Kidney (tissue), 14 donors: ENCODE results near the gene RGR. TPM values are rescaled to one million over a fixed set of nuclear protein-coding genes. Genes with fewer than 3 reads are reported as not detected.

Source experiments
- DNase-seq, 5 donors: peaks; one replicate each; pipeline ENCODE4 v3.0.0-alpha.2; 2013 to 2020
- FAIRE-seq: peaks from 2 replicates; lab custom pipeline; 2012; peaks lifted over from hg19 to GRCh38; lab: Jason Lieb, UNC
- H3K27ac ChIP-seq, 2 donors: one replicate each; pipeline ENCODE4 v1.7.0; 2013; ENCODE audit warnings: low read depth in 2 of 2, low read length in 2 of 2, inconsistent platforms in 1 of 2
- H3K27me3 ChIP-seq: one replicate; pipeline ENCODE4 v1.7.1; 2013; ENCODE audit warnings: low read length, inconsistent platforms; ENCODE audit not compliant: control insufficient read depth, insufficient read depth
- H3K36me3 ChIP-seq, 3 donors: one replicate each; pipeline versions ENCODE4 v1.7.0 to v1.7.1; 2013; ENCODE audit warnings: low read length in 3 of 3, control low read depth in 1 of 3, inconsistent platforms in 1 of 3; ENCODE audit not compliant: insufficient read depth in 3 of 3, control insufficient read depth in 2 of 3
- H3K4me1 ChIP-seq, 3 donors: one replicate each; pipeline versions ENCODE4 v1.7.0 to v1.7.1; 2013; ENCODE audit warnings: low read length in 3 of 3, inconsistent platforms in 1 of 3, low read depth in 1 of 3; ENCODE audit not compliant: control insufficient read depth in 2 of 3, insufficient read depth in 2 of 3
- H3K4me3 ChIP-seq, 3 donors: one replicate each; pipeline versions ENCODE4 v1.7.0 to v1.8.1; 2013; ENCODE audit warnings: low read length in 3 of 3, control low read depth in 1 of 3, inconsistent platforms in 1 of 3
- H3K9ac ChIP-seq, 3 donors: one replicate each; pipeline versions ENCODE4 v1.7.0 to v1.7.1; 2013; ENCODE audit warnings: low read length in 3 of 3, control low read depth in 1 of 3, inconsistent platforms in 1 of 3
- H3K9me3 ChIP-seq, 3 donors: one replicate each; pipeline versions ENCODE4 v1.7.0 to v1.7.1; 2013; ENCODE audit warnings: low read length in 3 of 3, control low read depth in 1 of 3, inconsistent platforms in 1 of 3; ENCODE audit not compliant: control insufficient read depth in 2 of 3, insufficient read depth in 1 of 3
- intact Hi-C: fragments of 100-400 bp; cut with DNase I; formaldehyde crosslinking; loops from one replicate; pipeline ENCODE4 v1.11.1; 2022
- polyA plus RNA-seq: library from polyadenylated mRNA; stranded (reverse); fragments of 350-450 nt; fragmentation: Illumina TruSeq; extraction: RNeasy Lipid Tissue Mini Kit (QIAGEN cat#74804); gene quantifications from one replicate; pipeline ENCODE4 v1.2.3, GENCODE V29; 2014; ENCODE audit warnings: low read depth, low replicate concordance; ENCODE audit not compliant: insufficient read depth
- total RNA-seq: library from RNA; stranded (reverse); fragmentation: NEBNext Ultra II Directional; extraction: Animal tissue kit (Norgen Biotek cat#: 25700); gene quantifications from one replicate; pipeline ENCODE4 v1.2.1, GENCODE V29; 2021
- TF ChIP-seq, protein P1 (sequence below): IDR thresholded peaks from 3 replicates; pipeline ENCODE4 v1.5.1; 2012; ENCODE audit warnings: mild to moderate bottlenecking, moderate library complexity, borderline replicate concordance; ENCODE audit not compliant: insufficient read depth; ENCODE audit errors: extremely low read depth
- donor health status: control.
- donor health status: control.
- donor health status: control.
- donor health status: control.
- donor health status: control.
- donor health status: DM: yes; HTN: yes; CAD: no.
- donor health status: Normal renal cell carcinoma (clear cell type).

RGR gene
- total and polyA plus RNA-seq, 2 donors from 2014 or later, result not detected

DNA sequence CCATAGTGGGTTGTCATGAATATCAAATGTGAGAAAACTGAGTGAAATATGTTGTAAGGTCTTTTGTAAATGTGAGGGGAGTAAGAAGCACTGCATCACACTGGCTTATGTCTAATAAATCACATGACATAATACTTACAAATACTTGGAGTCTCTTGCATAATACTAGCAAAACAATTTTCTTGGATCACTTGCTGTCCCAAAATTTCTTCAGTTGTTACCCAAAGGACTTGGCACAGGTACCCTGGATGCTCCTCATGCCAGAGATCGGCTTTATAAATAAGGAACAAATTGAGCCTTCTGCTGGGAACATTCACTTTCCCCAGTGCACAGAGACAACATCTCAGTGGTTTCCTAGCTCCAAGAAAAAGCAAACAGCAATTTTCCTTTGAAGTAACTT, 14.5 kb upstream of the RGR start:
- H3K27me3 ChIP-seq, result no peaks in the 10 kb centered on the region
- no peaks in the 10 kb centered on the region for H3K4me1 ChIP-seq
- H3K9ac ChIP-seq, result no peak overlapping the region
- TF ChIP-seq, protein P1, sequence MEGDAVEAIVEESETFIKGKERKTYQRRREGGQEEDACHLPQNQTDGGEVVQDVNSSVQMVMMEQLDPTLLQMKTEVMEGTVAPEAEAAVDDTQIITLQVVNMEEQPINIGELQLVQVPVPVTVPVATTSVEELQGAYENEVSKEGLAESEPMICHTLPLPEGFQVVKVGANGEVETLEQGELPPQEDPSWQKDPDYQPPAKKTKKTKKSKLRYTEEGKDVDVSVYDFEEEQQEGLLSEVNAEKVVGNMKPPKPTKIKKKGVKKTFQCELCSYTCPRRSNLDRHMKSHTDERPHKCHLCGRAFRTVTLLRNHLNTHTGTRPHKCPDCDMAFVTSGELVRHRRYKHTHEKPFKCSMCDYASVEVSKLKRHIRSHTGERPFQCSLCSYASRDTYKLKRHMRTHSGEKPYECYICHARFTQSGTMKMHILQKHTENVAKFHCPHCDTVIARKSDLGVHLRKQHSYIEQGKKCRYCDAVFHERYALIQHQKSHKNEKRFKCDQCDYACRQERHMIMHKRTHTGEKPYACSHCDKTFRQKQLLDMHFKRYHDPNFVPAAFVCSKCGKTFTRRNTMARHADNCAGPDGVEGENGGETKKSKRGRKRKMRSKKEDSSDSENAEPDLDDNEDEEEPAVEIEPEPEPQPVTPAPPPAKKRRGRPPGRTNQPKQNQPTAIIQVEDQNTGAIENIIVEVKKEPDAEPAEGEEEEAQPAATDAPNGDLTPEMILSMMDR, result no peak
- H3K9me3 ChIP-seq, result no peaks in the 10 kb centered on the region
- H3K27ac ChIP-seq, result no peak overlapping the region
- H3K4me3 ChIP-seq, result no peak overlapping the region
- intact Hi-C loops, result no loop called here
- H3K36me3 ChIP-seq, result no peaks in the 10 kb centered on the region
- DNase-seq (no peak), FAIRE-seq (no peak)

DNA sequence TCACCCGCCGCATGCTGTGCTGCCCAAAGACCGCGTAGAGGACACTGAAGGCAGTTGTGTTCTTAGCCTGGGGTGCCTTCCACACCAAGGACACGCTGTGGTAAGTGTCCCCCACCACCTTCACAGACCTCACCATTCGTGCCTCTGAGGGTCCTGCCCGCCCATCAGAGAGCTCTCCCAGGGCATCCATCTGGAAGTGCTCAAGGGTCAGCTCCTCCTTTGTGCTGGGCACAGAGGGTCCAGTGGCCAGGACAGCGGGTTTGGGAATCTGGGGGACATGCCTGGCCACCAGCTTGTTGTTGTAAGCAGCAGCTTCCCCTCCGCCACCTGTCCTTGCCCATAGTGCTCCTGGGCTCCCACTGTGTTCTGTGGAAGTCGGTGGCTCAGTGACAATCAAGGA, 12.5 kb upstream of the RGR start:
- Histone ChIP-seq H3K9me3 (no peaks in the 10 kb centered on the region), H3K4me1 (no peaks in the 10 kb centered on the region), H3K27ac (no peak overlapping the region), H3K36me3 (no peaks in the 10 kb centered on the region), H3K4me3 (no peak overlapping the region), H3K27me3 (no peaks in the 10 kb centered on the region), H3K9ac (no peak overlapping the region)
- intact Hi-C loops, result no loop called here
- FAIRE-seq (no peak), DNase-seq (no peak)
- TF ChIP-seq, protein P1, result no peak

DNA sequence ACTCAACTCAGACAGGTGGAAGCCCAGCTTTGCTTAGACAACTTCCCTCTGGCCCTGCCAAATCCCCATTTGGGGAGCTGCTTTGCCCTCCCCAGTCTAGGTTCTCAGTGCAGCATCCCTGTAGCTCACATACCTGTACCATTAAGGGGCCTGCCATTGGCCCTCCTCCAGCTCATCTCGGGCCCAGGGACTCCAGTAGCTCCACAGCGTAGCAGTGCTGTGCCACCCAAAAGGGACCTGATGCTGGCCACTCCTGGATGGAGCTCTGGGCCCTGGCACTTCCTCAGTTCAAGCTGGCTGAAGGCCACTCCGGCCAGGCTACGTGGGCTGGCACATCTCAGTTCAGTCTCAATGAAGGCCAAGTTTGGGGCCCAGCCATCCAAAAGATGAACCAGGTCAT, 10.9 kb upstream of the RGR start:
- no peak for FAIRE-seq
- TF ChIP-seq, protein P1, result no peak
- intact Hi-C loops, result no loop called here
- no peaks in the 10 kb centered on the region for H3K4me1 ChIP-seq
- H3K27ac ChIP-seq, result no peak overlapping the region
- H3K9me3 ChIP-seq, result no peaks in the 10 kb centered on the region
- no peak overlapping the region for H3K9ac ChIP-seq
- DNase-seq, result no peak
- H3K27me3 ChIP-seq, result no peaks in the 10 kb centered on the region
- H3K36me3 ChIP-seq, result no peaks in the 10 kb centered on the region
- no peak overlapping the region for H3K4me3 ChIP-seq

DNA sequence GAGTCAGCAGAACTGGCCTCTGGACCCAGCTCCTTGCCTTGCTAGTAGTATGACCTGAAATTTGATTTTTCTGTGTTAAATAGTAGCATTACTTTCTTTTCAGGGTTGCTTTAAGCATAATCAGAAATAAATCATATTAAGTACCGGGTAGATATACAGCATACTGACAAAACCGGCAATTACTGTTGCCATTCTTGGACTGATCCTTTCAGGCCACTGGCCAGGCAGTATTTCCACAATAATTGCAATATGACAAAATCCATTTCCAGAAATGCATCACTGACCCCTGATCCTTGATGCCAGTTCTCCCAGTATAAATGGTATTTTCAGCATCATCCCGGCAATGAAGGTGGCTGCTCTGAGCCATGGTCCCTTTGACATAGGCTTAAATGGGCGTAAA, 10.4 kb upstream of the RGR start:
- FAIRE-seq, result no peak
- TF ChIP-seq, protein P1, result no peak
- intact Hi-C loops, result no loop called here
- Histone ChIP-seq H3K36me3 (no peaks in the 10 kb centered on the region), H3K27ac (no peak overlapping the region), H3K9me3 (no peaks in the 10 kb centered on the region), H3K4me1 (no peaks in the 10 kb centered on the region), H3K9ac (no peak overlapping the region), H3K4me3 (no peak overlapping the region), H3K27me3 (no peaks in the 10 kb centered on the region)
- no peak for DNase-seq
